GM23248 (cell line): ENCODE data around the gene SOX13.

ENCODE experiments used
- EZH2 ChIP-seq: fragments of 200-600 bp; sonication (generic); IDR thresholded peaks from 2 replicates; pipeline ENCODE4 v1.6.1; 2018; ENCODE audit warnings: antibody characterized with exemption, mild to moderate bottlenecking; ENCODE audit not compliant: insufficient read depth, poor library complexity, severe bottlenecking
- EZH2phosphoT487 ChIP-seq: fragments of 200-600 bp; sonication (generic); IDR thresholded peaks from 2 replicates; pipeline ENCODE4 v1.6.1; 2018; ENCODE audit warnings: antibody characterized with exemption, moderate library complexity, mild to moderate bottlenecking, low read depth; ENCODE audit not compliant: insufficient read depth

DNA sequence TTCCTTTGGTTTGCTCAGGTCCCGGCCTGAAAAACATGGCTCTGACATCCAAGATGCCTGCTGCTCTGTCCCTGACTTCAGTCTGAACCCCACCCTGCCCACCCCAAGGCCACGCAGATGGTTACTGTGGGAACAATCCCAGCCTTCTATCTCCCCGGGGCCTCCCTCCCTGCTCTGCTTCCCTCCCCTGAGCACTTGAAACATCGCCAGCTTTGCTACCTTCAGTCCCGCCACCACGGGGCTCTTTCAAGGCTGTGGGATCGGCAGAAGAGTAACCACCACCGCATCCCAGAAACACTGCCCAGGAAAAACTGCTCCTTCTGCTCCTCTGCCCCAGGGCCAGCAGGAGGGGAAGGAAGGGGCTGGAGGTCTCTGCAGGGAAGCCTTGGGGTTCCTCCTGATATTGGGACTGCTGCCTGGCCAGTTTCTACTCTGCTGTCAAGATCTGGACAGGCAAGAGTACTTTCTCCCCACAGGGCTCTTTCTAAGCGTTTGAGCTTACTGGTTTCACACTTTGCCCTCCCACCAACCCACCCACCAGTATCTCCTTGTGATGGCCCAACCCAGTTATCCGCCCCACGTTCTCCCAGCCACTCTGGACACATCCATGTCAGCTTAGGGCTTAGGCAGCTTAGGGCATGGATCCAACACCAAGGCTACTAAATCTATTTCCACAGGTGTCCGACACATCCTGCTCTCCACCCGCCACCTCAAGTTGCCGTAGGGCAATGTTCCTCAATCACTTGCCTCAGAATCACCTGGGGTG, 70.5 kb downstream of the SOX13 start:
- no peak for TF ChIP-seq EZH2phosphoT487
- no peak for TF ChIP-seq EZH2
